Naive thymus-derived CD4-positive, alpha-beta T cell (primary cell): ENCODE measurements around the gene MAGI2. TPM values are rescaled to one million over a fixed set of nuclear protein-coding genes. Genes with fewer than 3 reads are reported as not detected.

Source experiments
- ATAC-seq: fragments of 150-1000 bp; cut with Tn5 transposase; 2 replicates; pipeline ENCODE4 v1.10.0; 2021; ENCODE audit warnings: mild to moderate bottlenecking, moderate library complexity
- CTCF ChIA-PET: fragments of 350-600 bp; sonication (Branson Sonifier 250); formaldehyde crosslinking; loops from one replicate; lab custom pipeline; 2021; ENCODE audit warnings: antibody characterized with exemption; lab: Charles Lee
- POLR2A ChIA-PET: fragments of 350-600 bp; sonication (Branson Sonifier 250); formaldehyde crosslinking; loops from one replicate; lab custom pipeline; 2021; ENCODE audit warnings: antibody characterized with exemption, inconsistent platforms; lab: Charles Lee
- DNase-seq, 9 donors: peaks; one replicate each; pipeline versions ENCODE4 v3.0.0 to v3.0.0-alpha.2; 2020 to 2022; ENCODE audit warnings: mixed read lengths in 1 of 9
- H3K27ac ChIP-seq: one replicate; pipeline ENCODE4 v1.7.0; 2013; ENCODE audit warnings: mild to moderate bottlenecking, low read depth, low read length, moderate library complexity
- H3K27me3 ChIP-seq, 2 donors: one replicate each; pipeline ENCODE4 v1.7.0; 2013; ENCODE audit warnings: low read length in 2 of 2, mild to moderate bottlenecking in 2 of 2, moderate library complexity in 2 of 2; ENCODE audit not compliant: control insufficient read depth in 2 of 2, insufficient read depth in 2 of 2
- H3K36me3 ChIP-seq, 3 experiments: 1 replicate in 2 of 3; 2 replicates in 1 of 3; pipeline ENCODE4 v1.7.0; 2013; ENCODE audit warnings: low read length in 3 of 3, mild to moderate bottlenecking in 3 of 3, moderate library complexity in 1 of 3; ENCODE audit not compliant: insufficient read depth in 3 of 3, control insufficient read depth in 2 of 3
- H3K4me1 ChIP-seq, 2 donors: one replicate each; pipeline ENCODE4 v1.7.0; 2013; ENCODE audit warnings: low read length in 2 of 2, mild to moderate bottlenecking in 2 of 2, moderate library complexity in 1 of 2; ENCODE audit not compliant: control insufficient read depth in 2 of 2, insufficient read depth in 2 of 2
- H3K4me3 ChIP-seq: 2 replicates; pipeline ENCODE4 v1.7.0; 2013; ENCODE audit warnings: mild to moderate bottlenecking, low read length
- H3K9me3 ChIP-seq, 3 experiments: 1 replicate in 2 of 3; 2 replicates in 1 of 3; pipeline ENCODE4 v1.7.0; 2013; ENCODE audit warnings: low read length in 3 of 3; ENCODE audit not compliant: control insufficient read depth in 2 of 3
- H3K27ac Mint-ChIP-seq, 9 donors: one replicate each; pipeline ENCODE4 v1.8.0; 2020 to 2022; ENCODE audit warnings: mixed read lengths in 9 of 9, mild to moderate bottlenecking in 8 of 9, moderate library complexity in 5 of 9, inconsistent platforms in 2 of 9
- H3K27me3 Mint-ChIP-seq, 5 donors: one replicate each; pipeline ENCODE4 v1.8.0; 2021 to 2022; ENCODE audit warnings: mixed read lengths in 5 of 5, mild to moderate bottlenecking in 1 of 5
- H3K36me3 Mint-ChIP-seq, 5 donors: one replicate each; pipeline ENCODE4 v1.8.0; 2020 to 2022; ENCODE audit warnings: mixed read lengths in 5 of 5, mild to moderate bottlenecking in 3 of 5, inconsistent platforms in 1 of 5
- H3K4me1 Mint-ChIP-seq, 7 donors: one replicate each; pipeline ENCODE4 v1.8.0; 2020 to 2022; ENCODE audit warnings: mixed read lengths in 7 of 7, mild to moderate bottlenecking in 3 of 7, inconsistent platforms in 1 of 7
- H3K4me3 Mint-ChIP-seq, 10 donors: one replicate each; pipeline ENCODE4 v1.8.0; 2020 to 2022; ENCODE audit warnings: mild to moderate bottlenecking in 10 of 10, mixed read lengths in 10 of 10, moderate library complexity in 6 of 10, inconsistent platforms in 2 of 10
- H3K9me3 Mint-ChIP-seq, 11 donors: one replicate each; pipeline ENCODE4 v1.8.0; 2020 to 2022; ENCODE audit warnings: mixed read lengths in 11 of 11, mild to moderate bottlenecking in 4 of 11, inconsistent platforms in 1 of 11, moderate library complexity in 1 of 11
- intact Hi-C, 2 donors: fragments of 100-400 bp; cut with micrococcal nuclease; formaldehyde crosslinking; loops; one replicate each; pipeline ENCODE4 v1.15.1; 2023
- polyA plus RNA-seq, 2 donors: library from polyadenylated mRNA; unstranded; fragments of 300-500 nt; fragmentation: Illumina TruSeq; gene quantifications; one replicate each; pipeline ENCODE4 v1.2.3, GENCODE V29; 2021
- total RNA-seq, 6 experiments: library from RNA in 5 of 6; stranded (reverse) in 5 of 6; gene quantifications; 1 replicate in 5 of 6; 2 replicates in 1 of 6; pipeline ENCODE4 v1.2.3 and lab custom pipeline; 2021 to 2026

Gene MAGI2
- total and polyA plus RNA-seq, 7 experiments from 2014 or later = 0.05 to 0.67 (median 0.15) TPM; not detected in 3

DNA sequence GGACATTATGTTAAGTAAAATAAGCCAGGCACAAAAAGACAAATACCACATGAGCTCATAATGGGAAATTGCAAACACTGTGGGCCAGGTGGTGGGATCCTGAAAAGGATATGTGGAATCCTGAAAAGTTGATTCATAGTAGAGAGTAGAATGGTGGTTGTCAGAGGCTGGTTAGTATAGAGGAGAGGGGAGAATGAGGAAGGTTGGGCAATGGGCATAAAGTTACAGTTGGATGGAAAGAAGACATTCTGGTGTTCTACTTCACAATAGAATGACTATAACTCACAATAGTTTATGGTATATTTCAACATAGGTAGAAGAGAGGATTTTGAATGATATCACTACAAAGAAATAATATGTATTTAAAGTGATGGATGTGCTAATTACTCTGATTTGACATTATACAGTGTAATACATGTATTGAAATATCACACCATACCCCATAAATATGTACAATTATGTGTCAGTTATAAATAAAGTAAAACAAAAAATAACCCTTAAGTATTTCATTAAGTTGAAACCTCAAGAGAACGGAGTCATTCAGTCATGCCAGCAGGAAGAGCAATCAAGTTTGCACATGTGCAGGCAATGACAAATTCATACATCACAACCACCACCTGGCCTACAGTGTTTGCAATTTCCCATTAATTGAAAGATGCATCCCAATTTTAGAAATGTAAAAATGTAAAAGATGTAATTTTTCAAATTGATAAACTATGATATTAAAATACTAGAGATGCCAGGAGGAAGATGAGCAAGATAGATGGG is 156.7 kb downstream of the MAGI2 start:
- H3K4me1 ChIP-seq = no peaks in the 10 kb centered on the region
- CTCF ChIA-PET = interaction anchor here (1.2 to 1.7 kb wide), 2 partner anchors 612 to 615 kb away, joined by 3 to 4 read pairs; no protein-coding TSS in a partner anchor
- Mint-ChIP-seq H3K4me3 (no peak overlapping the region), H3K27me3 (peaks cover 0 to 7% (median 0%) of the 10 kb centered on the region in 5 donors), H3K4me1 (no peaks in the 10 kb centered on the region), H3K27ac (no peak overlapping the region), H3K36me3 (peaks cover 0 to 4% (median 0%) of the 10 kb centered on the region in 5 donors), H3K9me3 (peaks cover 0 to 8% (median 3%) of the 10 kb centered on the region in 11 donors)
- H3K27ac ChIP-seq = no peak overlapping the region
- no peak overlapping the region for H3K4me3 ChIP-seq
- no peaks in the 10 kb centered on the region for H3K9me3 ChIP-seq
- H3K36me3 ChIP-seq = no peaks in the 10 kb centered on the region
- DNase-seq = no peak
- no peaks in the 10 kb centered on the region for H3K27me3 ChIP-seq
- ATAC-seq = no peak
- intact Hi-C loops = loop anchor here (5.0 to 10.0 kb wide), 4 partner anchors 631 to 1158 kb away; no protein-coding TSS in a partner anchor
- POLR2A ChIA-PET = no interaction called here

DNA sequence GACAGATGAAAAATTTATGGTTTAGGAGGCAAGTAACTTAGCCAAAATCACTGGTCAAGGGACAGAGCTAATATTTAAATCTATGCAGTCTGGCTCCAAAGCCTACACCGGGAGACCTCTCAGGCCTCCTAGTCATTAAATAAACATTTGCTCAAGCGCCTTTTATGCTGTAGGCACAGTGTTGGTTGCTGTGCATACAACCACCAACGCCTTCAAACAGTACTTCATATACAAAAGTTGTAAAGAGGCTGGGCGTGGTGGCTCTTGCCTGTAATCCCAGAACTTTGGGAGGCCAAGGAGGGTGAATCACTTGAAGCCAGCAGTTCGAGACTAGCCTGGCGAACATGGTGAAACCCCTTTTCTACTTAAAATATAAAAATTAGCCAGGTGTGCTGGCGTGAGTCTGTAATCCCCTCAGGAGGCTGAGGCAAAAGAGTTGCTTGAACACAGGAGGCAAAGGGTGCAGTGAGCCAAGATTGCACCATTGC is 159.8 kb downstream of the MAGI2 start:
- Histone ChIP-seq H3K27me3 (no peaks in the 10 kb centered on the region), H3K4me1 (no peaks in the 10 kb centered on the region), H3K9me3 (no peaks in the 10 kb centered on the region), H3K4me3 (no peak overlapping the region), H3K36me3 (no peaks in the 10 kb centered on the region), H3K27ac (no peak overlapping the region)
- no peak for DNase-seq
- POLR2A ChIA-PET = no interaction called here
- H3K36me3 Mint-ChIP-seq = peaks cover 0 to 4% (median 0%) of the 10 kb centered on the region in 5 donors
- intact Hi-C loops = loop anchor here (10.0 kb wide), 3 partner anchors 721 to 1161 kb away; no protein-coding TSS in a partner anchor
- no peak overlapping the region for H3K27ac Mint-ChIP-seq
- peaks cover 0 to 7% (median 0%) of the 10 kb centered on the region in 5 donors for H3K27me3 Mint-ChIP-seq
- no peaks in the 10 kb centered on the region for H3K4me1 Mint-ChIP-seq
- no peak for ATAC-seq
- peaks cover 0 to 2% (median 0%) of the 10 kb centered on the region in 11 donors for H3K9me3 Mint-ChIP-seq
- CTCF ChIA-PET = no interaction called here
- no peak overlapping the region for H3K4me3 Mint-ChIP-seq

DNA sequence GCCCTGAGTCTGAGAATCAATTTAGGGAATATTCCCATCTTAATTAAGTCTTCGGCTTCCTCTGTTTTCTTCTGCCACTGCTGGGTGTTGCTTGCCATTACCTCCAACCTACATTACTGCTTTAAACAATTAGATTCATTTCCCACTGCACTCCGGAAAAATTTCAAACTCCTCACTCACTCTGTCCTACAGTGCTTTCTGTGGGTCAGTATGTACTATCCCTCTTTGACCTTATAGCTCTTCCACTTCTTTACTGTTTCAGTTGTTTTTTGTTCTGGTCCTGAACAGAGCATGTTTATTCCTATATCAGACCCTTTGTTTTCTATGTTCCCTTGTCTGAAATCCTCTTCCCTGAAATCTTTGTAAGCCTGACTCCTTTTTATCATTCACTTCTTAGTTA is 160.6 kb downstream of the MAGI2 start:
- no peak for ATAC-seq
- no peaks in the 10 kb centered on the region for H3K4me1 Mint-ChIP-seq
- H3K27ac Mint-ChIP-seq = no peak overlapping the region
- DNase-seq = no peak
- no peaks in the 10 kb centered on the region for H3K9me3 ChIP-seq
- peaks cover 0 to 2% (median 0%) of the 10 kb centered on the region in 11 donors for H3K9me3 Mint-ChIP-seq
- no peak overlapping the region for H3K4me3 Mint-ChIP-seq
- intact Hi-C loops = loop anchor here (10.0 kb wide), 3 partner anchors 722 to 1162 kb away; no protein-coding TSS in a partner anchor
- H3K36me3 Mint-ChIP-seq = peaks cover 0 to 4% (median 0%) of the 10 kb centered on the region in 5 donors
- H3K27me3 ChIP-seq = no peaks in the 10 kb centered on the region
- no peak overlapping the region for H3K4me3 ChIP-seq
- H3K4me1 ChIP-seq = no peaks in the 10 kb centered on the region
- H3K27ac ChIP-seq = no peak overlapping the region
- ChIA-PET POLR2A (no interaction called here), CTCF (no interaction called here)
- H3K36me3 ChIP-seq = no peaks in the 10 kb centered on the region
- peaks cover 0 to 7% (median 0%) of the 10 kb centered on the region in 5 donors for H3K27me3 Mint-ChIP-seq

GRCh38 chr7:79291498-79291865 is 162.0 kb downstream of the MAGI2 start:
- Histone ChIP-seq H3K36me3 (no peaks in the 10 kb centered on the region), H3K27me3 (no peaks in the 10 kb centered on the region), H3K4me1 (no peaks in the 10 kb centered on the region), H3K9me3 (no peaks in the 10 kb centered on the region), H3K27ac (no peak overlapping the region), H3K4me3 (no peak overlapping the region)
- DNase-seq = no peak
- Mint-ChIP-seq H3K4me3 (no peak overlapping the region), H3K27me3 (peaks cover 0 to 7% (median 0%) of the 10 kb centered on the region in 5 donors), H3K36me3 (peaks cover 0 to 4% (median 0%) of the 10 kb centered on the region in 5 donors), H3K27ac (no peak overlapping the region), H3K4me1 (no peaks in the 10 kb centered on the region), H3K9me3 (peaks cover 0 to 2% (median 0%) of the 10 kb centered on the region in 11 donors)
- intact Hi-C loops = loop anchor here (10.0 kb wide), 3 partner anchors 723 to 1163 kb away; no protein-coding TSS in a partner anchor
- ChIA-PET POLR2A (no interaction called here), CTCF (no interaction called here)
- no peak for ATAC-seq

- Mint-ChIP-seq H3K9me3 (peaks cover 0 to 2% (median 0%) of the 10 kb centered on the region in 11 donors), H3K27ac (no peak overlapping the region), H3K4me1 (no peaks in the 10 kb centered on the region), H3K36me3 (peaks cover 0 to 4% (median 0%) of the 10 kb centered on the region in 5 donors), H3K27me3 (peaks cover 0 to 7% (median 0%) of the 10 kb centered on the region in 5 donors), H3K4me3 (no peak overlapping the region)
- H3K4me3 ChIP-seq = no peak overlapping the region
- H3K36me3 ChIP-seq = no peaks in the 10 kb centered on the region
- no peaks in the 10 kb centered on the region for H3K27me3 ChIP-seq
- ATAC-seq = no peak
- intact Hi-C loops = loop anchor here (10.0 kb wide), 3 partner anchors 724 to 1164 kb away; no protein-coding TSS in a partner anchor
- ChIA-PET POLR2A (no interaction called here), CTCF (no interaction called here)
- no peaks in the 10 kb centered on the region for H3K9me3 ChIP-seq
- DNase-seq = no peak
- H3K4me1 ChIP-seq = no peaks in the 10 kb centered on the region
- no peak overlapping the region for H3K27ac ChIP-seq
These were observed 162.5 kb downstream of the MAGI2 start for GRCh38 chr7:79290841-79291497.

GRCh38 chr7:79290398-79290797 is 163.1 kb downstream of the MAGI2 start:
- no peak for ATAC-seq
- ChIA-PET CTCF (no interaction called here), POLR2A (no interaction called here)
- H3K27ac ChIP-seq = no peak overlapping the region
- no peak for DNase-seq
- H3K4me1 ChIP-seq = no peaks in the 10 kb centered on the region
- no peak overlapping the region for H3K4me3 Mint-ChIP-seq
- no peaks in the 10 kb centered on the region for H3K27me3 ChIP-seq
- intact Hi-C loops = loop anchor here (10.0 kb wide), 3 partner anchors 724 to 1164 kb away; no protein-coding TSS in a partner anchor
- H3K36me3 ChIP-seq = no peaks in the 10 kb centered on the region
- H3K27me3 Mint-ChIP-seq = peaks cover 0 to 7% (median 0%) of the 10 kb centered on the region in 5 donors
- H3K36me3 Mint-ChIP-seq = peaks cover 0 to 4% (median 0%) of the 10 kb centered on the region in 5 donors
- H3K4me3 ChIP-seq = no peak overlapping the region
- H3K27ac Mint-ChIP-seq = no peak overlapping the region
- peaks cover 0 to 2% (median 0%) of the 10 kb centered on the region in 11 donors for H3K9me3 Mint-ChIP-seq
- no peaks in the 10 kb centered on the region for H3K4me1 Mint-ChIP-seq
- H3K9me3 ChIP-seq = no peaks in the 10 kb centered on the region
